ENCODE results near the gene MST1. TPM values are rescaled to one million over a fixed set of nuclear protein-coding genes. Genes with fewer than 3 reads are reported as not detected.

MST1 gene
- total and polyA plus RNA-seq, 9 of the 15 experiments (the other 6 are each of a cell fraction or from before 2014, with no cell fraction given) = 0.08 to 1.8 (median 0.40) TPM

GRCh38 chr3:49702672-49703071 lies 13.4 kb upstream of the MST1 start (continued):
- TF ChIP-seq MGA (IDR thresholded peaks at IDR 0.05) = no peak
- TF ChIP-seq ZNF551 (CRISPR knock-in tag; IDR thresholded peaks at IDR 0.05) = no peak
- TF ChIP-seq, protein P1, sequence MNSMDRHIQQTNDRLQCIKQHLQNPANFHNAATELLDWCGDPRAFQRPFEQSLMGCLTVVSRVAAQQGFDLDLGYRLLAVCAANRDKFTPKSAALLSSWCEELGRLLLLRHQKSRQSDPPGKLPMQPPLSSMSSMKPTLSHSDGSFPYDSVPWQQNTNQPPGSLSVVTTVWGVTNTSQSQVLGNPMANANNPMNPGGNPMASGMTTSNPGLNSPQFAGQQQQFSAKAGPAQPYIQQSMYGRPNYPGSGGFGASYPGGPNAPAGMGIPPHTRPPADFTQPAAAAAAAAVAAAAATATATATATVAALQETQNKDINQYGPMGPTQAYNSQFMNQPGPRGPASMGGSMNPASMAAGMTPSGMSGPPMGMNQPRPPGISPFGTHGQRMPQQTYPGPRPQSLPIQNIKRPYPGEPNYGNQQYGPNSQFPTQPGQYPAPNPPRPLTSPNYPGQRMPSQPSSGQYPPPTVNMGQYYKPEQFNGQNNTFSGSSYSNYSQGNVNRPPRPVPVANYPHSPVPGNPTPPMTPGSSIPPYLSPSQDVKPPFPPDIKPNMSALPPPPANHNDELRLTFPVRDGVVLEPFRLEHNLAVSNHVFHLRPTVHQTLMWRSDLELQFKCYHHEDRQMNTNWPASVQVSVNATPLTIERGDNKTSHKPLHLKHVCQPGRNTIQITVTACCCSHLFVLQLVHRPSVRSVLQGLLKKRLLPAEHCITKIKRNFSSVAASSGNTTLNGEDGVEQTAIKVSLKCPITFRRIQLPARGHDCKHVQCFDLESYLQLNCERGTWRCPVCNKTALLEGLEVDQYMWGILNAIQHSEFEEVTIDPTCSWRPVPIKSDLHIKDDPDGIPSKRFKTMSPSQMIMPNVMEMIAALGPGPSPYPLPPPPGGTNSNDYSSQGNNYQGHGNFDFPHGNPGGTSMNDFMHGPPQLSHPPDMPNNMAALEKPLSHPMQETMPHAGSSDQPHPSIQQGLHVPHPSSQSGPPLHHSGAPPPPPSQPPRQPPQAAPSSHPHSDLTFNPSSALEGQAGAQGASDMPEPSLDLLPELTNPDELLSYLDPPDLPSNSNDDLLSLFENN (IDR thresholded peaks at IDR 0.05; ENCODE audit: low read depth in 2 of 2, low read length in 2 of 2) = no peak
- TF ChIP-seq, protein P2, sequence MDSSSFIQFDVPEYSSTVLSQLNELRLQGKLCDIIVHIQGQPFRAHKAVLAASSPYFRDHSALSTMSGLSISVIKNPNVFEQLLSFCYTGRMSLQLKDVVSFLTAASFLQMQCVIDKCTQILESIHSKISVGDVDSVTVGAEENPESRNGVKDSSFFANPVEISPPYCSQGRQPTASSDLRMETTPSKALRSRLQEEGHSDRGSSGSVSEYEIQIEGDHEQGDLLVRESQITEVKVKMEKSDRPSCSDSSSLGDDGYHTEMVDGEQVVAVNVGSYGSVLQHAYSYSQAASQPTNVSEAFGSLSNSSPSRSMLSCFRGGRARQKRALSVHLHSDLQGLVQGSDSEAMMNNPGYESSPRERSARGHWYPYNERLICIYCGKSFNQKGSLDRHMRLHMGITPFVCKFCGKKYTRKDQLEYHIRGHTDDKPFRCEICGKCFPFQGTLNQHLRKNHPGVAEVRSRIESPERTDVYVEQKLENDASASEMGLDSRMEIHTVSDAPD (CRISPR knock-in tag; IDR thresholded peaks at IDR 0.05) = no peak
- TF ChIP-seq EWSR1 (IDR thresholded peaks at IDR 0.05; ENCODE audit: borderline replicate concordance, low read depth, partially characterized antibody) = no peak
- TF ChIP-seq ZKSCAN8 (CRISPR knock-in tag; IDR thresholded peaks at IDR 0.05) = no peak
- TF ChIP-seq SMC3 (conservative IDR thresholded peaks at IDR 0.05; ENCODE audit: insufficient read depth, low read depth, low read length) = no peak
- no peak for TF ChIP-seq LEF1 (IDR thresholded peaks at IDR 0.05)
- TF ChIP-seq ZNF717 (CRISPR knock-in tag; IDR thresholded peaks at IDR 0.05) = no peak
- TF ChIP-seq, protein P3, sequence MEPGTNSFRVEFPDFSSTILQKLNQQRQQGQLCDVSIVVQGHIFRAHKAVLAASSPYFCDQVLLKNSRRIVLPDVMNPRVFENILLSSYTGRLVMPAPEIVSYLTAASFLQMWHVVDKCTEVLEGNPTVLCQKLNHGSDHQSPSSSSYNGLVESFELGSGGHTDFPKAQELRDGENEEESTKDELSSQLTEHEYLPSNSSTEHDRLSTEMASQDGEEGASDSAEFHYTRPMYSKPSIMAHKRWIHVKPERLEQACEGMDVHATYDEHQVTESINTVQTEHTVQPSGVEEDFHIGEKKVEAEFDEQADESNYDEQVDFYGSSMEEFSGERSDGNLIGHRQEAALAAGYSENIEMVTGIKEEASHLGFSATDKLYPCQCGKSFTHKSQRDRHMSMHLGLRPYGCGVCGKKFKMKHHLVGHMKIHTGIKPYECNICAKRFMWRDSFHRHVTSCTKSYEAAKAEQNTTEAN (CRISPR knock-in tag; IDR thresholded peaks at IDR 0.05) = no peak
- no peak for TF ChIP-seq SOX6 (IDR thresholded peaks at IDR 0.05)
